Loucy (cell line): ENCODE measurements around the gene ILKAP.

Source experiments
- CTCF ChIP-seq: fragments of 200-600 bp; sonication (generic); conservative IDR thresholded peaks from 2 replicates; pipeline ENCODE4 v1.5.1; 2014; ENCODE audit warnings: mild to moderate bottlenecking, antibody characterized with exemption, low read length
- EZH2phosphoT487 ChIP-seq: fragments of 200-600 bp; IDR thresholded peaks from 2 replicates; pipeline ENCODE4 v1.6.1; 2018; ENCODE audit warnings: antibody characterized with exemption, mild to moderate bottlenecking, moderate library complexity, borderline replicate concordance

DNA sequence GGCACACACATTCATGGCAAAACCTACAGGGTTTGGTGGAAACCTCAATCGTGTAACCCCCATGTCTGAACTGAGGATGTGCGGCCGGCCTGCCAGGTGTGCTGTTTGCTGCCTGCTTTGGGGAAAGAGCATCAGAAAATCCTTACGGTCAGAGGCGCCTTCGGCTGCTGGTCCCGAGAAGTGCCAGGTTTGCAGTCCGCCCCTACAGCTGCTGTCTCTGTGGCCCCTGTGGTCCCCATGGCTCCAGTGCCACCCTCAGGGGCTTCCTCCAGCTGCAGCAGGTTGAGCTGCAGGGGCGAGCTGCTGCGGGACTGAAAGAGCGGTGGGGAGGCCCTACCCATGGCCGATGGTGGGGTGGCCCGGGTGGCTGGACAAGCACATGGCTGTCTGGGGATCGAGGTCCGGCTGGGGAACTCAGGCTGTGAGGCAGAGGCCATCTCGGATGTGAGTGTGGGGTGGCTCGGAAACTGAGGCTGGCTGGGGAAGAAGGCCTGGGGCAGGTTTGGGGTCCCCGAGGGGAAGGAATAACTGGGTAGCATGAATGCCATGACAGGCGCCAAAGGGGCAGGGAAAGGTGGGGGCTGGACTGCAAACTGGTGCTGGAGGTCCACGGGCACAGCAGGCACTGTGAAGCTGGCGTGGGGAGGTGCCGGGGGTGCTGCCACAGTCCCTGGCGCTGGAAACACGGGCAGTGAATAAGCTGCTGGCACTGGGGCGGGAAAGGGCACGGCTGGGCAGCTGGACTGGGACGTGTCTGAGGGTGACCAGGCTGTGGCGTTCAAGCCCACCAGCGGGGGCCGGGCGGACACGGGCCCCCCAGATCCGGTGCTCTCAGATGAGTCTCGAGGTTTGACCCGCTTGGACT, 49.5 kb upstream of the ILKAP start:
- TF ChIP-seq CTCF (no peak), EZH2phosphoT487 (no peak)
